CD8-positive, alpha-beta memory T cell (primary cell): ENCODE results near the gene NPIPA8. TPM values are rescaled to one million over a fixed set of nuclear protein-coding genes. Genes with fewer than 3 reads are reported as not detected.
"Not testable (repeated sequence)": the region's sequence is repeated elsewhere in the genome, so short reads cannot be mapped to it uniquely, and the experiment has no call there.

Source experiments
- CTCF ChIA-PET: fragments of 350-600 bp; sonication (Branson Sonifier 250); formaldehyde crosslinking; loops from one replicate; lab custom pipeline; 2021; ENCODE audit warnings: antibody characterized with exemption; lab: Charles Lee
- POLR2A ChIA-PET: fragments of 350-600 bp; sonication (Branson Sonifier 250); formaldehyde crosslinking; loops from one replicate; lab custom pipeline; 2021; ENCODE audit warnings: antibody characterized with exemption; lab: Charles Lee
- DNase-seq, 5 donors: peaks; one replicate each; pipeline versions ENCODE4 v3.0.0 to v3.0.0-alpha.2; 2020 to 2022; ENCODE audit warnings: mixed read lengths in 1 of 5
- H3K27ac ChIP-seq: one replicate; pipeline ENCODE4 v1.7.0; 2013; ENCODE audit warnings: low read depth, mild to moderate bottlenecking, low read length, moderate library complexity
- H3K27me3 ChIP-seq: 2 replicates; pipeline ENCODE4 v1.7.0; 2013; ENCODE audit warnings: low read length, mild to moderate bottlenecking; ENCODE audit not compliant: insufficient read depth, poor library complexity, severe bottlenecking
- H3K36me3 ChIP-seq: 2 replicates; pipeline ENCODE4 v1.7.0; 2013; ENCODE audit warnings: mild to moderate bottlenecking, low read length, moderate library complexity; ENCODE audit not compliant: insufficient read depth
- H3K4me1 ChIP-seq: 2 replicates; pipeline ENCODE4 v1.7.0; 2013; ENCODE audit warnings: mild to moderate bottlenecking, low read length, moderate library complexity; ENCODE audit not compliant: insufficient read depth
- H3K4me3 ChIP-seq: 2 replicates; pipeline ENCODE4 v1.7.0; 2013; ENCODE audit warnings: mild to moderate bottlenecking, low read length
- H3K9me3 ChIP-seq: 2 replicates; pipeline ENCODE4 v1.7.0; 2013; ENCODE audit warnings: mild to moderate bottlenecking, low read length
- H3K27ac Mint-ChIP-seq, 8 donors: one replicate each; pipeline ENCODE4 v1.8.0; 2020 to 2021; ENCODE audit warnings: mixed read lengths in 8 of 8, mild to moderate bottlenecking in 6 of 8, inconsistent platforms in 3 of 8, moderate library complexity in 3 of 8
- H3K27me3 Mint-ChIP-seq, 2 donors: one replicate each; pipeline ENCODE4 v1.8.0; 2020 to 2021; ENCODE audit warnings: mixed read lengths in 2 of 2, mild to moderate bottlenecking in 1 of 2, moderate library complexity in 1 of 2
- H3K36me3 Mint-ChIP-seq, 3 donors: one replicate each; pipeline ENCODE4 v1.8.0; 2020 to 2021; ENCODE audit warnings: mixed read lengths in 3 of 3, inconsistent platforms in 1 of 3, mild to moderate bottlenecking in 1 of 3
- H3K4me1 Mint-ChIP-seq, 3 donors: one replicate each; pipeline ENCODE4 v1.8.0; 2020 to 2021; ENCODE audit warnings: mixed read lengths in 3 of 3, inconsistent platforms in 1 of 3, mild to moderate bottlenecking in 1 of 3
- H3K4me3 Mint-ChIP-seq, 7 donors: one replicate each; pipeline ENCODE4 v1.8.0; 2020 to 2021; ENCODE audit warnings: mixed read lengths in 7 of 7, mild to moderate bottlenecking in 6 of 7, moderate library complexity in 4 of 7, inconsistent platforms in 2 of 7
- H3K9me3 Mint-ChIP-seq, 5 donors: one replicate each; pipeline ENCODE4 v1.8.0; 2020 to 2022; ENCODE audit warnings: mixed read lengths in 5 of 5, mild to moderate bottlenecking in 3 of 5, moderate library complexity in 2 of 5, inconsistent platforms in 1 of 5
- polyA plus RNA-seq: library from polyadenylated mRNA; unstranded; fragments of 300-500 nt; fragmentation: Illumina TruSeq; gene quantifications from one replicate; pipeline ENCODE4 v1.2.3, GENCODE V29; 2021
- total RNA-seq, 2 experiments: library from RNA; stranded (reverse); gene quantifications; one replicate each; pipeline ENCODE4 v1.2.3, GENCODE V29; 2021

Gene NPIPA8
- total and polyA plus RNA-seq, 3 experiments from 2014 or later, result 1.8 to 18.7 (median 12.5) TPM

GRCh38 chr16:18294371-18294770 lies 42.2 kb downstream of the NPIPA8 start:
- H3K4me1 ChIP-seq, H3K27ac Mint-ChIP-seq, CTCF ChIA-PET, H3K9me3 Mint-ChIP-seq, H3K4me3 ChIP-seq, H3K4me1 Mint-ChIP-seq, POLR2A ChIA-PET, H3K27me3 ChIP-seq, H3K36me3 ChIP-seq, H3K4me3 Mint-ChIP-seq, H3K9me3 ChIP-seq, DNase-seq, H3K27me3 Mint-ChIP-seq, H3K27ac ChIP-seq, H3K36me3 Mint-ChIP-seq: not testable (repeated sequence)

GRCh38 chr16:18293337-18293956 lies 43.1 kb downstream of the NPIPA8 start:
- H3K9me3 ChIP-seq, DNase-seq, H3K4me3 ChIP-seq, H3K4me1 Mint-ChIP-seq, H3K27ac Mint-ChIP-seq, H3K27ac ChIP-seq, H3K4me3 Mint-ChIP-seq, H3K27me3 ChIP-seq, H3K36me3 Mint-ChIP-seq, H3K36me3 ChIP-seq, H3K4me1 ChIP-seq, H3K9me3 Mint-ChIP-seq, H3K27me3 Mint-ChIP-seq, CTCF ChIA-PET, POLR2A ChIA-PET: not testable (repeated sequence)

- H3K4me1 ChIP-seq, H3K27ac ChIP-seq, CTCF ChIA-PET, H3K27ac Mint-ChIP-seq, H3K27me3 Mint-ChIP-seq, H3K36me3 Mint-ChIP-seq, H3K4me1 Mint-ChIP-seq, DNase-seq, H3K36me3 ChIP-seq, H3K27me3 ChIP-seq, H3K9me3 ChIP-seq, H3K4me3 ChIP-seq, H3K4me3 Mint-ChIP-seq, H3K9me3 Mint-ChIP-seq, POLR2A ChIA-PET: not testable (repeated sequence)
Measured at GRCh38 chr16:18290959-18291358, 45.6 kb downstream of the NPIPA8 start.

GRCh38 chr16:18286342-18286741 lies 50.2 kb downstream of the NPIPA8 start:
- H3K4me1 Mint-ChIP-seq, POLR2A ChIA-PET, CTCF ChIA-PET, H3K27me3 Mint-ChIP-seq, H3K27ac Mint-ChIP-seq, H3K9me3 Mint-ChIP-seq, H3K36me3 Mint-ChIP-seq, H3K27me3 ChIP-seq, H3K4me3 ChIP-seq, H3K36me3 ChIP-seq, H3K4me1 ChIP-seq, H3K9me3 ChIP-seq, DNase-seq, H3K27ac ChIP-seq, H3K4me3 Mint-ChIP-seq: not testable (repeated sequence)

DNA sequence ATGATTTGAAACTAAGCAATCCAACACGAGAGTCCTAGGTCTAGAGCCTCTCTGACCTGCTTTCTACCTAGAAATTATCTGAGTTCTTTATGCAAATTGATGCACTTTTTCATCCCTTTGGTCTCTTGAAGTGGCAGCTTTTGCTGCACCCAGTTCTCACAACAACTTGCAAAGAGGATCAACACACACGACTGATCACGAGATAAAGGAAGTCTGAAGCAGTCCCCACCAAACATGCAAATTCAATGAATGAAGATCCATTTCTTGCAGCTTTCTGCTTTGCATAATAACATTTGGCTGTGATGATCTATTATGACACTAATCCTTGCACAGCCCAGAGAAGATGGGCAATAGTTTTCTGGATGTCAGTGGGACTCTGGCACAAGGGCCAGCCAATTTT lies 56.2 kb downstream of the NPIPA8 start:
- not testable (repeated sequence) for H3K36me3 Mint-ChIP-seq

DNA sequence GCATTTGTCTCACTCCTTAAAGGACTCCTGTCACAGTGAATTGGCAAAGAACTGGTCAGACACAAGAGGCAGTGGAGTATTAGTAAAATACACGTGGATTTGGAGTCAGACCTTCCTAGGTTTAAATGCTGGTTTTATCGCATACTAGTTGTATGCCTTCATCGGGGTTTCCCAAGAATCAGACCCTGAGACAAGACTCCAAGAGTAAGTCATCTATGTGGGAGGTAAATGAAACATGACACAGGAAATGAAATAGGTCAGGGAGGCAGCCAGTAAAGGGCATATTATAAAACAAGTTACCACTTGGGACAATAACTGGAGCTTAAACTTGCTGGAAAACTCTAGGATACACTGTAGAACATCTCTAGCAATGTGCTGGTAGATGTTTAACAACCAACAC lies 59.8 kb downstream of the NPIPA8 start:
- DNase-seq, POLR2A ChIA-PET, H3K4me1 Mint-ChIP-seq, H3K27me3 Mint-ChIP-seq, H3K27ac ChIP-seq, H3K4me3 ChIP-seq, H3K4me3 Mint-ChIP-seq, H3K36me3 Mint-ChIP-seq, H3K9me3 Mint-ChIP-seq, H3K9me3 ChIP-seq, H3K36me3 ChIP-seq, H3K27me3 ChIP-seq, CTCF ChIA-PET, H3K4me1 ChIP-seq, H3K27ac Mint-ChIP-seq: not testable (repeated sequence)

More for the DNA sequence above, 56.2 kb downstream of the NPIPA8 start:
- H3K27me3 Mint-ChIP-seq, H3K36me3 ChIP-seq, DNase-seq, POLR2A ChIA-PET, H3K27me3 ChIP-seq, H3K27ac ChIP-seq, CTCF ChIA-PET, H3K4me3 Mint-ChIP-seq, H3K4me1 Mint-ChIP-seq, H3K4me3 ChIP-seq, H3K27ac Mint-ChIP-seq, H3K9me3 Mint-ChIP-seq, H3K9me3 ChIP-seq, H3K4me1 ChIP-seq: not testable (repeated sequence)

DNA sequence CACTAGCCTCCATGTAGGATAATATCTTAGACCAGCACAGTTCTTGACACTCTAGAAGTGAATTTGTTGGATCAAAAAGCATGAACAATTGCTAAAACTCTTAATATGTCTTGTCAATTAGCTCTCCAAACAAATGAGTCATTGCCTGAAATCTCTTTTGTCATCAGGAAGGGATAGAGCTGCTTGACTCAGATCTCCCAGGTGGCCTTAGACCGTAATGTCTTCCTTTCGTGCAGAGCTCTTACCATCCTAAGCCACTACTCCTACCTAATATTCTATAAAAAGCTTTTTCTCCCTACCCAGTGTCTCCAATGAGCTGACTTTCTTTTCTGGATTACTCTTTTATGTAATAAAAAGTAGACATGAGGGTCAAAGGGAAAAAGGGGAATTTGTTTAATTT lies 66.4 kb downstream of the NPIPA8 start:
- POLR2A ChIA-PET, DNase-seq, H3K9me3 Mint-ChIP-seq, H3K27ac ChIP-seq, H3K36me3 ChIP-seq, CTCF ChIA-PET, H3K27me3 ChIP-seq, H3K36me3 Mint-ChIP-seq, H3K4me1 ChIP-seq, H3K9me3 ChIP-seq, H3K4me3 ChIP-seq, H3K4me1 Mint-ChIP-seq, H3K27me3 Mint-ChIP-seq, H3K4me3 Mint-ChIP-seq, H3K27ac Mint-ChIP-seq: not testable (repeated sequence)
